LoVo (cell line): ENCODE results near the gene OXLD1.

ENCODE experiments used
- DNase-seq: peaks from one replicate; pipeline ENCODE4 v3.0.0-alpha.2; 2016; ENCODE audit warnings: low spot score

OXLD1 gene

GRCh38 chr17:81666342-81667191, at the start of gene OXLD1, which contains the start of gene CCDC137:
OXLD1 (minus strand) TSS chr17:81666605; CDS start chr17:81666577, 28 bp downstream.
CCDC137 (plus strand) TSS chr17:81666737; CDS start chr17:81666767, 30 bp downstream.
- DNase-seq = peak; percentile 95

DNA sequence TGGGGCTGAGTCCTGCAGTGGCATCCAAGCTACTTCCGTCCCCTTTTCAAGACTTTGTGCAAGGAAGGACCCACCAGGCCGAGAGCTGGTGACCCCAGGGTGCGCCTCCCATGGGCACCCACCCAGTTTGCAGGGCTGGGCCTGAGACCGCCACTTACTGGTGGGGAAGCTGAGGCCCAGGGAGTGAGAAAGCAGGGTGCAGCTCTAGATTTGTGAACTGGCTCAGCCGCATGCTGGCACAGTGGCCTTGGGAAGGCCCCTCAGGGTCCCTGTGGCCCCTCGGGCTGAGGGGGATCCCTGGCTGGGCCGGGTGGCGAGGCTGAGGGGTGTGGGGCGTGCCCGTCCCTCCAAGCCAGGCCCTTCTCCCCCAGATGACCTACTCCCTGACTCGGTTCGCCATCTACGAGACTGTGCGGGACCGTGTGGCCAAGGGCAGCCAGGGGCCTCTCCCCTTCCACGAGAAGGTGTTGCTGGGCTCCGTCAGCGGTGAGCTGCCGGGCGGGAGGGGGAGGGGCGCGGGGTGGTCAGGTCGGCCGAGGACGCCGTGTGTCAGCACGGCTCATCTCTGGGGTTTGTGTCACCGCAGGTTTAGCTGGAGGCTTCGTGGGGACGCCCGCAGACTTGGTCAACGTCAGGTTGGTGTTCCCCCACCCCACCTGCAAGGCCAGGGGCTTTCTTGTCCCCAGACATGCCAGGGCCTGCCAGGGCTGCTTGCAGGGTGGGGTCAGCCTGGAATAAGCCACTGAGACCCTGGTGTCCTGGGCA, 48.9 kb upstream of the OXLD1 start:
- no peak for DNase-seq

DNA sequence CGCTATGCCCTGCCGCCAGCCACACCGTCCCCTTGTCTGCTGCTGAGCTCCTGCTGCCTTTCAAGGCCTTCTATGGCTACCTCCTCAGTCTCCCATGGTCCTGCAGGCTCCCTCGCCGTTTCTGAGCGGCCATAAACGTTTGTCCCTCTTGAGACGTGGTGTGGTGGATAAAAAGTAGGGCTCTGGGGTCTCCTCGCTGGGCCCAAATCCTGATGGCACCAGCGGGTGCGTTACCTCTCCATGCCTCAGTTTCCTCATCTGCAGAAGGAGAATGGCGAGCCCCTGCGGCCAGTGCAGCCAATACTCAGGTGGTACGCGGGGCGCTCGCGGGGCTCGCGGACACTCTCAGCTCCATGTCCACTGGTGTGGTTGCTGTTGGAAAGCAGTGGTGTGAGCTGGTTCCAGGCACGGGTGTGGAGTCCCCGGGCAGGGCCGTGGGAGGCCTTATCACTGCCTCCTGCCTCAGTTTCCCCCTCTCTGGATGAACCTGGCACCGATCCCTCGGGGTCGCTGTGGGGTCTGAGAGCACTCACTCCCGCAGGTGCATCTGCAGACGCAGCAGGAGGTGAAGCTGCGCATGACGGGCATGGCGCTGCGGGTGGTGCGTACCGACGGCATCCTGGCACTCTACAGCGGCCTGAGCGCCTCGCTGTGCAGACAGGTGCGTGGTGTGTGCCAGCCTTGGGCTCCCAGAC, 48.2 kb upstream of the OXLD1 start:
- DNase-seq = no peak

DNA sequence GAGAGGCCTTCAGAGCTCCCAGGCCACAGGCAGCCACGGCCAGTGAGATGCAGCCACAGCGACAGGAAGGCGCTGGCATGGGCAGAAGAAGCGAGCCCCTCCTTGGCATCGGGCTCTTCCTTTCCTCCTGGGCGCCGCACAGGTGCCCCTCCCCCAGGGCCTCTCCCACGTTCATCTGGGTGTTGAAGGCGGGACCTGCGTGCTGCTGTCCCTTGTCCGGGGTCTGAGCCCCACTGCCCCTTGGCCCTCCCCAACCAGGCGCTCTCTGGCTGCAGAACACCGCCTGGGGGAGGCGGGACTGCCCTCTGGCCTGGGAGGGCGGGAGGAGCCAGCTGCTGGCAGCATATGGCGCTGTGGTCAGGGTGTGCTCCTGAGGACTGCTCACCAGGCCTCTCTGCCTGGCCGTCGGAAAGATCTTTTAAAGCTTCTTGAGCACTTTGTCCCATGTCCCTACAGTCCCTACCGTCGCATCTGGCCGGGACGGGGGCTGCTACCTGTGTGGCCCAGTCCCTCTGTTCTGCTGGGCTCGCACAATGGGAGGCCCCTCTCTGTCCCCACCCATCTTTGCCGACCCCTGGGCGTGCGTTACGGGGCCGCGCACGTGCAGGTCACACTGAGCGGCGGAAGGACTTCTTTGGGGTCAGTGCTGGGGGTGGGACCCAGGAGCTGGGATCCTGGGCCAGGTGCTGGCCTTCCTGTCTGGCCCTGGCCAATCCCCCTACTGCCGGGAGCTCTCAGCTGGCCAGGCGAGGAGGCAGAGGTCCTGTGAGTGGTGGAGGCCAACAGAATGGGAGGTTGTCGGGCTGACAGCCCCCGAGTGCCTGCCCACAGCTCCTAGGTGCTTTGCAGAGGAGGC, 47.4 kb upstream of the OXLD1 start:
- peak; percentile 34 for DNase-seq

DNA sequence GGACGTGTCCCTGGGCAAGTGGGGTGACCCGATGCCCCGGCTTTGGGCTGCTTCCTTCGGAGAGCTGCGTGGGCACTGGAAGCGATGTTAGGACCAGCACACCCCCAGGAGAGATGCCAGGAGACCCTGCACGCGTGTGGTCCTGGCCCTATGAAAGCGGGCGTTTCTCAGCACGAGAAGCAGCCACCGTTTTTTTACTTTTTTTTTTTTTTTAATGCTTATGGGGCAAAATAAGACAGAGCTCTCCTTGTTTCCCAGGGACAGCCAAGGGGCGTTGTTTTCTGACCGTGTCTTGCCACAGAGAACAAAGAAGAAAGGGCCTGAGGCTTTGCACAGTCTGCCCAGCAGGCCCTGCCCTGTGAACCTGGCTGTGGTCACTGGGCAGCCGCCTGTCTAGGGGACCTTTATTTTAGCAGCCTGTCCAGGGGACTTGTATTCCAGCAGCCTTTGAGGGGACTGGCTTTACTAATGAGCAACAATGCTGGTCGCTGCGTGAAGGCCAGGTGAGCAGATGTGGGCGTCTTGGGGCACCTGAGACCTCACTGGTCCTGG, 46.7 kb upstream of the OXLD1 start:
- DNase-seq = no peak

GRCh38 chr17:81712468-81713003, 46.1 kb upstream of the OXLD1 start:
- peak; percentile 38 for DNase-seq

DNA sequence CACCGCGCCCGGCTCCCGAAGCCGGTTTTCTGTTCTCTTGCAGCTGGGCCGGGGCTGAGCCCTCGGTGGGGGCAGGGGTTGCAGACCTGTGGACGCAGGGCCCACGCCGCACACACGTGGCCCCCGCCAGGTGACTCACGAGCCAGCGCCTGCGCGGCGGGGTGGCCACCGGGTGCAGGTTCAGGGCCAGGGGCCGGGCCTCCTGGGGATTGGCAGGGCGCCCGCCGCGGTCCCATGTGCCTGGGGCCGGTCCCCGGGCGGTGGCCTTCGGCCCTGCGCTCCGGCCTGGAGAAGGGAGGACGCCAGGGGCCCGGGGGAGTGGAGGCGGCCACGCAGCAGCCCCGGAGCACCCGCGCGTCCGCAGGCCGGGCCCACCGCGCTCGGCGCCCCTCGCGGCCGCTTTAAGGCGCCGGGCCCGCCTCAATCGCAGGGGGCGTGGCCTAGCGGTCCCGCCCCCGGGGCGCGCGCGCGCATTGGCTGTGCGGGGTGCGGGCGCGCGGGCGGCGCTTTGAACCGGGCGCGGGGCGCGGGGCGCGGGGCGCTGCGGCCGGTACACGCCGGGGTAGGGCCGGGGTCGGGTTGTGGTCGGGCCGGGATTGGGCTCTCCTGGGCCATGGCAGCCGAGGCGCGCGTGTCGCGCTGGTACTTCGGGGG, 45.5 kb upstream of the OXLD1 start, which contains the start of gene SLC25A10:
Gene SLC25A10, plus strand, starts transcription at position 471 of the 654 bp plus-strand sequence. Its CDS starts 143 bp downstream, at position 614.
- DNase-seq = peak; percentile 87

DNA sequence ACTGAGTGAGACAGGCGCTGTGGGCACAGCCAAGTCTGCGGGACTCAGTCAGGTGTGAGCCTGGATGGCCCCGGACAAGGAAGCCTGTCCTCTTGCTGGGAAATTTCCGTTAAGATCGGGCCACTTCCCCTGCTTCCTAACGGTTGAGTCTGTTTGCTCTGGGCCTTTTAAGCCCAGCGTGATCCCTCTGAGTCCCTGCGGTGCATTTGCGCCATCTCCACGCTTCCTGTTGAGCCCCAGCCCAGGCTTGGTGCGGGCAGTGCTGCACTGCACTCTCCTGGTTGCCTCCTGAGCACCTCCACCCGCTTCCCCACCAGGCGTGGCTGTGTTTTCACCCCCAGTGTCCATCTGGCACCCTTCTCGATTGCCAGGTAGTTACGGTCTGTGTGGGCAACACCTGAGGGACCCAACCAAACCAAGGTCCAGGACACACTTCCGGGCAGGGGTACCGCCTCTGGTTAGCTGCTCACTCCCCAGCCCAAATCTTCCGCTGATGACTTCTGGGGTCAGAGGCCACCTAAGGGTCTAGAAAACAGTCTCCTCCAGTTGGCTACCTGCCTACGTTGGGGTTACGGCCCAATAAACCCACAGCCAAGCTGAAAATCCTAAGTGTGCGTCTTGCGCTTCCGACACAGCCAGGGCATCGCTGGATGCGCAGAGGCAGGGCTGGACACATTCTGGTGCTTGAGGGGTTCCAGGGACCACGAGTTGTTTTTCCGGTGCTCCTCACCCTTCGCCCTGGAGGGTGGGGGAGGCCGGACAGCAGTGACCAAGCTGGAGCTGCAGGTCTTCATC, 44.3 kb upstream of the OXLD1 start:
- no peak for DNase-seq

DNA sequence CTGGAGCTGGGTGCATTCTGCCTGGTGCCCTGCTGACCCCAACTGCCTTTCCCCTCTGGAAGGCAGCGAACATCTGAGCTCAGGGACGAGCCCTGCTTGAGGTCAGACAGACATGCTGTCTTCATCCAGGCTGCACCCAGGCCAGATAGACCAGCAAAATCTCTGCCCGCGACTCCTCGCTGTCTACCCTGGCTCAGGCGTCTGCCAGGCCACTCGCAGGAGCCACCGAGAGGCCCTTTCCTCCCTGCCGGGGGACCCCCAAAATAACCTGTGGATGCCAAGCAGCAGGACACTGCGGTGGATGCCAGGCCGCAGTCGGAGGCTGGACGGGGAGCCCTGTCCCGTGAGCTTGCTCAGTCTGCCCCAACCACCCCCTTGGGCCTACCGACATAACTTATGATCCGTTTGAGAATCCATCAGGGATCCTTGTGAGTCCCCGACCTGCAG, 42.4 kb upstream of the OXLD1 start:
- DNase-seq = no peak

GRCh38 chr17:81707725-81708646, 41.6 kb upstream of the OXLD1 start:
- DNase-seq = no peak

DNA sequence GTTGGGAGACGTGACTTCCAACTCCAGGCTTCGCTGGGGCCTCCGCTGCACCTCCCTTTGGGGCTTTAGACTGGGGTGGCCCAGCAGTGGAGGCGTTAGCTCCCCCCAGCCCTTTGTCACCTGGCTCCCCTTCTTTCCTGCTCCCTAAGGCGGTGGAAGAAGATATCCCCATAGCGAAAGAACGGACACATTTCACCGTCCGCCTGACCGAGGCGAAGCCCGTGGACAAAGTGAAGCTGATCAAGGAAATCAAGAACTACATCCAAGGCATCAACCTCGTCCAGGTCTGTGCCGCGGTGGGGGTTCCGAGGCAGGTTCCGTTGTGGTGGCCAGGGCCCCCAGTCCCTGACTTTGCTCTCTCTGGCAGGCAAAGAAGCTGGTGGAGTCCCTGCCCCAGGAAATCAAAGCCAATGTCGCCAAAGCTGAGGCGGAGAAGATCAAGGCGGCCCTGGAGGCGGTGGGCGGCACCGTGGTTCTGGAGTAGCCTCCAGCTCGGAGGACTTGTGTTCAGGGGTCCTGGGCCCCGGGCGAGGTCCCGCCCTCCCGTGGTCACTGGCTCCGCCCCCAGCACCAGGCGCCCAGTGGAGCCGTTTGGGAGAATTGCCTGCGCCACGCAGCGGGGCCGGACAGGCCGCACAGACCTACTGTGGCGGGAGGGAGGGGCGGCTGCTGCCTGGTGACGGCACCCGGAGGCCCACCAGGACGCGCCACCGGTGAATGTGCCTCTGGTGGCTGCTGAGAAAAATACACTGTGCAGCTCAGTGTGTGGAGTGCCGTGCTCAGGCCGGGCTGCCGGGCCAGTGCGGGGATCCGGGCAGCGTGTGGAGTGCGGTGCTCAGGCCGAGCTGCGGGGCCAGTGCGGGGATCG, 40.6 kb upstream of the OXLD1 start:
- no peak for DNase-seq

DNA sequence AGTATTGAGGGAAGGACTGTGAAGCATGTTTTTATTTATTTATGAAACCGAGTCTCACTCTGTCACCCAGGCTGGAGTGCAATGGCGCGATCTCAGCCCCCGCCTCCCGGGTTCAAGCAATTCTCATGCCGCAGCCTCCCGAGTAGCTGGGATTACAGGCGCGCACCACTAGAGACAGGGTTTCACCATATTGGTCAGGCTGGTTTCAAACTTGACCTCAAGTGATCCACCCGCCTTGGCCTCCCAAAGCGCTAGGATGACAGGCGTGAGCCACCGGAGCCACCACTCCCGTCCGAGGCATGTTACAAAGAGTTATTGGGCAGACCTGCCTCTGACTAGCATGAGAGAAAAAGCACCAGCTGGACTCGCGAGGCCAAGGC, 39.8 kb upstream of the OXLD1 start:
- DNase-seq = no peak

DNA sequence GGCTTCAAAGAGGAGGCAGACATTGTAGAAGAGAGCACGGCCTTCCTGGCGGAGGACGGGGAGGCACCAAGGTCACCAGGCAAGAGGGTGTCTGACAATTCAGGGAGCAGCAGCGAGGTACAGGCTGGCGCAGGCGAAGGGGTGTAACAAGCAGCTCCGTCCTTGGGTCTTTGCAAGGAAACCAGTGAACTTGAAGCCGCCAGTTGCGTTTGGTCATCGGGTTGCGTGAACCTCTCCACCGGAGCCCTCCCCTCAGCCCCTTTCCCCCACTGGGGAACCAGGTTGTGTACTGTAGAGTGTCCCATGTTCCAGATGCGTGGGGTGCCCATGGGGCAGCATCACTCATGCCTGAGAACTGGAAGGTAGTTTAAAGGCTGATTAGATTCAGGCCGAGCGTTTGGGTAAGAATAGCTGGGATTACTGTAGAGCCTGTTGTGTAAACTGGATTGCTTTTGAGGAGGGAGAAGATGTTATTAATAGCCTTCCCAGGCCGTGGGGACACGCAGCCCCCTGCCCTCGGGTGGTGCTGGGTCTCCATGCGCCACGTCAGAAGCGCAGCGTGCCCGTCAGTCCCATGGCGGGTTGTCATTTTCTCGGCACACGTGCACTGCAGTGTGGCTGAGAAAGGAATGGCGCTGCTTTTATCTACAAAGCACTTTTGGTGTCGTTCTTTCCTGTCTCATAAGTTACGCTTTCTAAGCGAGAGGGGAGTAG, 39.3 kb upstream of the OXLD1 start:
- no peak for DNase-seq

- DNase-seq = no peak
Observed at GRCh38 chr17:81703747-81704654, 37.6 kb upstream of the OXLD1 start.

DNA sequence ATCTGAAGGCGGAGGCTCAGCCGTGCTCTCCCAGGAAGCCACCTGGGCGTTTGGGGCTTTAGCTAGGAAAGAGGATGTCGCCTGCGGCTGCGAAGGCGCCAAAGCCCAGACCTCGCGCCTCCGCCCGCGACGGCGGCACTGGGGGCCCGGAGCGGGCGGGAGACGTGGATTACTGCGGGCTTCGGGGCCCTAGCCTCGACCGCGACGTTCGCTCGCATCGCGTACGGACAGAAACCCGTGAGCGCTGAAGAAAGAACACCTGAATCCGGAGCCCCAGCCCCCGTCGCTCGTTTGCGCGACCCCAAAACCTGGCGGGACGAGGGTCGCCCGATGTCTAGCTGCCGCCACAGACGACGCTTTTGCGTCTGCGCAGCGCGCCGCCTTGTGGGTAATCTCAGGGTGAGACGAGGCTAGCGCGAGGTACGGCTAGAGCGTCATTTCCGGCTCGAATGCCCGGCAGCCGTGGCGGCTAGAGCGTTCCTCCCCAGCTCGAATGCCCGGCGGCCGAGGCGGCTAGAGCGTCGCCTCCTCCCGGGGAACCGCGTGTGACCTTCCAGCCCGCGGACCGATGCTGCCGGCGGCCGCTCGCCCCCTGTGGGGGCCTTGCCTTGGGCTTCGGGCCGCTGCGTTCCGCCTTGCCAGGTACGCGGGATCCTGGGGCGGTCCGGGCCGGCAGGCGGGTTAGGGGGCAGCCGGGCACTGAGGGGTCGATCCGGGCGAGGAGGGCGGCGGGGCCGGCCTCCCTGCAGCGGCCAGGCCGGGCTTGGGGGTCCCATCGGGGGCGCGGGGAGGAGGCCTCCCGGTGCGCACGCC, 36.7 kb upstream of the OXLD1 start, which contains the start of gene MRPL12:
Gene MRPL12, plus strand, starts transcription at position 434 of the 813 bp plus-strand sequence. Its CDS starts 135 bp downstream, at position 569.
- peak; percentile 90 for DNase-seq
